Glomerular visceral epithelial cell (primary cell): ENCODE measurements around the gene SOS1.
"Not testable (repeated sequence)": the region's sequence is repeated elsewhere in the genome, so short reads cannot be mapped to it uniquely, and the experiment has no call there.

ENCODE experiments used
- DNase-seq: peaks from one replicate; pipeline ENCODE4 v3.0.0-alpha.2; 2016; ENCODE audit errors: extremely low spot score

Gene SOS1

DNA sequence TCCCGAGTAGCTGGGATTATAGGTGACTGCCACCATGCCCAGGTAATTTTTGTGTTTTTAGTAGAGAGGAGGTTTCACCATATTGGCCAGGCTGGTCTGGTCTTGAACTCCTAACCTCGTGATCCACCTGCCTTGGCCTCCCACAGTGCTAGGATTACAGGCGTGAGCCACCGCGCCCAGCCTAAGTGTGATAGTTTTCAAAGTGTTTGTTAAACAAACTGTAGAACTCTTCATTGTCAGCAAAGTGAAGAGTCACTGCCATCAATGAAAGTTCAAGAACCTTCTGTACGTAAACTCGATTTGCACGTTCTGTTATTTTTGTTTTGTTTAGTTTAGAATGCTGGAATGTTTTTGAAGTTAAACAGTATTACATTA is 18.0 kb upstream of the SOS1 start:
- DNase-seq = no peak

- not testable (repeated sequence) for DNase-seq
Measured at GRCh38 chr2:39138187-39138836, 17.5 kb upstream of the SOS1 start.

DNA sequence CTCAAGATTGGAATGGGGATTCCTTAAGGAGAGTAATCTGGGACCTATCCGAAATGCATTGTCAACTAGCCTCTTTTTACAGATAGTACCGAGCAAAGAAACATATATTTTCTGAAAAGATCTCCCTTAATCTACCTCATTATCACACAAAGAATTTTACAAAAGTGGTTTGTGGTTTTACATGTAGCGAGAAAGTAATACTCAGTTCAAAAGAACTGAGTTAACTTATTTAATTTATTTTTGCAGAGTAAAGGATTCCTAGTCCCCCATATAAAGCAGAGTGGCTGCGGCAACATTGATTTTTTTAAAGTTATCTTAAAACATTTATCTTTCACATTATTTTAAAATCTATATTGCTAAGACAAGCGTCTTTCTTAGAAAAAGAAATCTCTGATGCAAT is 15.9 kb upstream of the SOS1 start:
- DNase-seq = no peak

DNA sequence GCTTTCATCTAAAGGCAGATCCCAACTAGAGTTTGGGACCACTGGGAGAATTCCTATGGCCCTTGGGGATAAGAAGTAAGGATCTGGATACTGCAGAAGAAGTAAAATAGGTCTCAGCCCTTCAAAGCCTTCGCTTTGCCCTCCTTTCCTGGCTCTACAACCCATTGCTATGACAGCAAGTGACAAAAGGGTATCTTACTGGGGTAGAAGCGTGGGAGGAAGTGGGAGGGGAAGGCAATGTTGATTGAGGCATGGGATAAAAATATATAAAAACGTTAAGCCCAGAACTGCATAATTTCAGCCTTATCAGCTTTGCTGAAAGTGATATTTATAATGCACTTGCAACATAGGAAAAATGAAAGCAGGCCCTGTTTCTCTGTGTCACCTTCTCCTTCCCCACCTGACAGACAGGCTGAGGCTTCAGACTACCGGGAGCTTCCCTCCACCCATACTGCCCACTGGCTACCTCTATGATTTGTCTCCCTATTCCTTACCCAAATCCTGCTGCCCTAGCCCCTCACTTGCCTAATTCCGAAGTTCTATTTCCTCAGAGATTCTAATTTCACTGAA is 14.9 kb upstream of the SOS1 start:
- no peak for DNase-seq

- DNase-seq = no peak
Measured at GRCh38 chr2:39133215-39133851, 12.5 kb upstream of the SOS1 start.

DNA sequence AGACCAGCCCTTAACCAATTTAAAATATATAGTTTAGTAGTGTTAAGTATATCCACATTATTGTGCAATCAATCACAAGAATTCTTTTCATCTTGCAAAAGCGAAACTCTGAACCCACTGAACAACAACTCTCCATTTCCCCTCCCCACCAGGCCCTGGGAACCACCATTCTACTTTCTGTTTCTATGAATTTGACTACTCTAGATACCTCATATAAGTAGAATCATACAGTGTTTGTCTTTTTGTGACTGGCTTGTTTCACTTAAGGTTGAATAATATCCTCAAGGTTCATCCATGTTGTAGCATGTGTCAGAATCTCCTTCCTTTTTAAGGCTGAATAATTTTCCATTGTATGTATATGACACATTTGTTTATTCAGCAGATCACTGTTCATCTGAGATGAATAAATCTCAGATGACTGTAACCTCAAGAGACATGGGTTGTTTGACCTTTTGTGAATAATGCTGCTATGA is 8.1 kb upstream of the SOS1 start:
- no peak for DNase-seq

DNA sequence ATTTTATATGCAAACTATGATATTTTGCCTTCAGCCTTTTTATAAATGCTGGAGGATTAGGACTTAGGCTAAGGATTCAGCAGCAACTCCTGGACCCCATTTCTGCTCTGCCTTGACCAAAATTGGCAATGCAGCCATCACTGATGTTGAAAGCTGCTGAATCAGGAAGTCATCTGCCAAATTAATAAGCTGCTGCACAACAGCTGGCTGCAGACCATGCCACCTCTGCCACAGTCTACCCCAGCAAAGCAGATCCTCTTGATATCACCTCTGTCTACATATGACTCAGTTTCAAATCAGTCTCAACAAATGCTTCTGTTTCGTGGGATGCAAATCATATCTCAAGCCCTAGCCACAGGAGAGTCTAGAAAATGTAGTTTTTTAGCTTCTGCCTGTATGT is 7.1 kb upstream of the SOS1 start:
- no peak for DNase-seq

DNA sequence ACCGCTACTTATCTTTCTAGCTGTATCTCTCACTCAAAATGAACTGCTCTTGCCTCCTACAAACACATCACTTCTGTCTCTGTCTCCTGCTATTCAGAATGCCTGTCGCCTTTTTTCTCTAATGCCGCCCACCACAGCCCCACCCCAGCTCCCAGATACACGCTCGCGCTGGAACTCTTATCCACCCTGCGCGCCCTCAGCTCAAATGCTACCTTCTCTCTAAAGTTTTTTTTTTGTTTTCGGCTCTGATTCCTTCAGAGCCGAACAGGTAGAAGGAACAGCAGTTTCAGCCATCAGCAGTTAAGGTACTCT is 3.9 kb upstream of the SOS1 start:
- DNase-seq = no peak

GRCh38 chr2:39124000-39124745 is 3.3 kb upstream of the SOS1 start:
- DNase-seq = peak; percentile 94

- no peak for DNase-seq
Measured at GRCh38 chr2:39123436-39123999, 2.7 kb upstream of the SOS1 start.

DNA sequence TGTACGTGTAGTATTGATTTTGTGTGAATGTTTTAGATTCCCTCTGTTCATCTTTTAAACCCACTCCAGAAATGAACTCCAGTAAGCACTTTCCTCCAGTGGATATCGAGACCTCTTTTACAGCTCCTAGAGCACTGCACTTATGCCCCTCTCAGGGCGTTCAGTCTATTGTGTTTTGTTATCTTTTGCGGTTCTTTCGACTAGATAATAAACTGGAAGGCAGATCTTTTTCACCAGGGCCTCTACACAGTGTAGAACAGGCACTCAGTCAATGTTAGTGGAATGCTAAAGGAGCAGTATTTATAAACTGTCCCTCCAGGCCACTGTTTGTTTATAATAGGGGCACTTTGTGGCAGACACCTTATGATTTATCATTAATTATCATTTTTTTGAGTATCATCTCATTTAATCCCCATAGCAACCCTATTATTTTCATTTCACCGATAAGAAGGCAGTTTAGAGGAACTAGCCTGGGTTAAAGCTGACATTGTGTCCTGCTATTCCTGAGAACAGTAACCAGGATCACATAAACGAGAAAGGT is 742 bp upstream of the SOS1 start:
- DNase-seq = peak; percentile 1

GRCh38 chr2:39120521-39120770 is 405 bp downstream of the SOS1 start:
- no peak for DNase-seq

- peak; percentile 33 for DNase-seq
Measured at GRCh38 chr2:39119732-39120520, 925 bp downstream of the SOS1 start.

DNA sequence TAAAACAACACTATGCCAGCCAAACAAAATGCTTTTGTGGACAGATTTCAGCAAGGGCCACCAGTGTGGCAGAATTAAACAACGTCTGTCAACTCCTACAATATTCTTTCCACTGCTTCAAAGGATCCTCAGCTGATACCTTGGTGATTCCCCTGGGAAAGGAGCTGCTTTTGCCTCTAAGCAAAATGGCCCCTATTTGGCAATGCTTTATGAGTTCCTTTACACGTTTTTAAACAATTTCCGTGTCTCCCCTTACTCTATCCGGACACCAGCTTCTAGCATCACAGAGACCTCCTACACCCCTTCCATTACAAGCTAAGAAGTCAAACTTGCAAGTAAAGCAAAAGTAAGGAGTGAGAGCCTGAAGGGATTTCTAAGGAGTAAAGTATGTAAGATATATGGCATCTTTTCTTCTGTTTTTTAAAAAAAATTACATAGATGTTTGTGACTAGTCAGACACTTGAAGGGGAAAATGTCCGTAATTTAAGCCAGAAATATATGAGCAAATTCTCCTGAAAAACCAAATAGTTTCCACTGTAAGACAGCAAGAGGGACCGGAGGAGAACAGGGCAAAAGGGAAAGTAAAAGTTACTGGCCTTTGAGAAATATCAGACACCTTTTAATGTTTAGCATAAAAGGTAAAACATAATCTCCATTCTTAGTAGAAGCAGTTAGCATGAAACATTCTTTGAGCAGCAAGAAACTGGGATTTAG is 1.9 kb downstream of the SOS1 start:
- no peak for DNase-seq

GRCh38 chr2:39115556-39115955 is 5.3 kb downstream of the SOS1 start:
- no peak for DNase-seq

DNA sequence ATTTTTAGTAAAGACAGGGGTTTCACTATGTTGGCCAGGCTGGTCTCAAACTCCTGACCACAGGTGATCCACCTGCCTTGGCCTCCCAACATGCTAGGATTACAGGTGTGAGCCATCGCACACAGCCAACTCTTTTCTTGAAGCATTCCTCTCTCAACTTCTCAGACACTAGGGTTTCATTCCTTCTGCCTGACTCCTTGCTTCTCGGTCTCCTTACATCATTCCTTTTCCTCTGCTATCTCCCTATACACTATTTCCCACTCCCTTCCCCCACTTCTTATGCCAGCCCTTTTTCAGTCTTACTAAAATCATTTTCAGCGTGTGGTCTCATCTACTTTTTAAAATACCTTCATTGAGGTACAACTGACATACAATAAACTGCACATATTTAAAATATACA is 6.1 kb downstream of the SOS1 start:
- no peak for DNase-seq

- DNase-seq = no peak
Measured at GRCh38 chr2:39109537-39109936, 11.3 kb downstream of the SOS1 start.

DNA sequence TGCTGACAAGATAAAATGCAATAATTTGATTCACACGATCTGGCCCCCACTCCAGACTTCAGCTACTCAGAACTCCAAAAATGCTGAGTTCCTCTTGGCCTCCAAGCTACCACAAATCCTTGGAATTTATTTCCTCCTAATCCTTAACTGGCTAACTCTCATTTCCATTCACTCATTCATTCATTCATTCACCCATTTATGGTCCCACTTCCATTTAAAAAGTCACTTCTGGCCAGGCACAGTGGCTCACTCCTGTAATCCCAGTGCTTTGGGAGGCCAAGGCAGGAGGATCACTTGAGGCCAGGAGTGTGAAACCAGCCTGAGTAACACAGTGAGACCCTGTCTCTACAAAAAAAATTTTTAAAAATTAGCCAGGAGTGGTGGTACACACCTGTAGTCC is 12.5 kb downstream of the SOS1 start:
- no peak for DNase-seq

GRCh38 chr2:39107724-39108273 is 13.1 kb downstream of the SOS1 start:
- no peak for DNase-seq

DNA sequence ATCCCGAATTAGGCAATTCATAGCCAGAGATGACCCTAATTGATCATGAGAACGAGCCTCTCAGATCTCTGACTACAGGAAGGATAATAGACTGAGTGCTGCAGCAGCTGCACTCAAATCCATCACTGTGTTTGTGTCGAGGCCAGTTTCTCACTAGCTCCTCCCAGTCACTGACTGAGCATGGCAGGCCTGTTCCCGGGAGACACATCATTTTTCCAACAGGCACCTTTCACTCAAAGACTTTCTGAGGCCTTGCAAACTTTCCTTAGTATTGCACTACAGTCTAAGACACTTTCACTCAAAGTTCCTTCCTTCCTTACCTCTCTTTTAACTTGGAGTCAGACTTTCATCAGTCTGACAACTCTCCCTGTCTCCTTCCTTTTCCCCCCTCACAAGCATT is 13.7 kb downstream of the SOS1 start:
- no peak for DNase-seq
